Vagina (tissue), 2 donors: Measurements from ENCODE around the gene MR1. TPM values are rescaled to one million over a fixed set of nuclear protein-coding genes. Genes with fewer than 3 reads are reported as not detected.
A peak's percentile ranks its signal among the peaks of the same experiment; 100 is the strongest.
"Not testable (repeated sequence)": the region's sequence is repeated elsewhere in the genome, so short reads cannot be mapped to it uniquely, and the experiment has no call there.

Experiments
- DNase-seq, 2 donors: peaks; one replicate each; pipeline ENCODE4 v3.0.0-alpha.2; 2017; ENCODE audit errors: extremely low spot score in 2 of 2
- H3K27ac ChIP-seq: fragments of 200-600 bp; sonication (generic); one replicate; pipeline ENCODE4 v1.5.1; 2019
- H3K27me3 ChIP-seq: fragments of 200-600 bp; sonication (generic); one replicate; pipeline ENCODE4 v1.5.1; 2019
- H3K36me3 ChIP-seq, 2 donors: fragments of 200-600 bp; sonication (generic); one replicate each; pipeline ENCODE4 v1.5.1; 2017 to 2019
- H3K4me1 ChIP-seq: fragments of 200-600 bp; sonication (generic); one replicate; pipeline ENCODE4 v1.5.1; 2019
- H3K4me3 ChIP-seq, 2 donors: fragments of 200-600 bp; sonication (generic); 1 replicate in 1 of 2; 2 replicates in 1 of 2; pipeline ENCODE4 v1.5.1; 2016 to 2019
- H3K9me3 ChIP-seq: fragments of 200-600 bp; sonication (generic); one replicate; pipeline ENCODE4 v1.5.1; 2019
- POLR2A ChIP-seq, 2 donors: fragments of 450-650 bp; IDR thresholded peaks; one replicate each; pipeline ENCODE4 v1.6.1; 2017; ENCODE audit warnings: antibody characterized with exemption in 2 of 2, mild to moderate bottlenecking in 2 of 2, moderate library complexity in 2 of 2
- POLR2AphosphoS5 ChIP-seq, 2 donors: sonication (generic); formaldehyde crosslinking; IDR thresholded peaks; one replicate each; pipeline ENCODE4 v1.9.0; 2017; ENCODE audit warnings: antibody characterized with exemption in 2 of 2, mild to moderate bottlenecking in 2 of 2, low read depth in 1 of 2; ENCODE audit not compliant: insufficient read depth in 1 of 2
- intact Hi-C: fragments of 100-400 bp; cut with DNase I; formaldehyde crosslinking; loops from one replicate; pipeline ENCODE4 v1.15.1; 2023
- total RNA-seq: library from RNA; depleted of rRNA; stranded (reverse); fragments of >200 nt; gene quantifications from one replicate; pipeline ENCODE4 v1.2.3, GENCODE V29; 2016
- TF ChIP-seq, protein P1 (sequence below), 3 experiments: fragments of 450-650 bp in 2 of 3; fragments of 200-600 bp in 1 of 3; sonication (generic) in 1 of 3; IDR thresholded peaks; one replicate each; pipeline ENCODE4 v1.5.1; 2017 to 2019; ENCODE audit warnings: antibody characterized with exemption in 3 of 3, mild to moderate bottlenecking in 2 of 3, moderate library complexity in 2 of 3

MR1 gene
- total RNA-seq, 1 donor from 2014 or later: 12.8 TPM

DNA sequence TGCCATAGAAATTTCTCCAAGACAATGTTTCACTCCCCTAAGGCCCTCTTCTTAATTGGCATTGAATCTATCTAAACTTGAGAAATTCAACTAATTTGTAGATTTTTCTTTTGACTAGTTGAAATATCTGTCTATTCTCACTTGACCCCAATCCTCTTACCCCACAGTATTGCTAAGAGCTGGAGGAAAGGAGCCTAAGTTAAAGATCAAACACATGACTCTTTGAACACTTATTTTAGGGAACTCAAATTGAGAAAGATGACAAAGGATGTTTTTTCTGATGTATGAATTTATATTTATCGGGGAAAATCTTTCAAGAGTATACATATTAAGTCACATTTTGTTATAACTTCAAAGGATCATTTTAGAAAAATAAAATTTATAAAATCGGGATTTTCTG lies 3.6 kb downstream of the MR1 start:
- intact Hi-C loops: loop anchor here (5.0 kb wide), 1 partner anchor 105 kb away; no protein-coding TSS in a partner anchor
- no peaks in the 10 kb centered on the region for H3K27me3 ChIP-seq
- TF ChIP-seq, protein P1, sequence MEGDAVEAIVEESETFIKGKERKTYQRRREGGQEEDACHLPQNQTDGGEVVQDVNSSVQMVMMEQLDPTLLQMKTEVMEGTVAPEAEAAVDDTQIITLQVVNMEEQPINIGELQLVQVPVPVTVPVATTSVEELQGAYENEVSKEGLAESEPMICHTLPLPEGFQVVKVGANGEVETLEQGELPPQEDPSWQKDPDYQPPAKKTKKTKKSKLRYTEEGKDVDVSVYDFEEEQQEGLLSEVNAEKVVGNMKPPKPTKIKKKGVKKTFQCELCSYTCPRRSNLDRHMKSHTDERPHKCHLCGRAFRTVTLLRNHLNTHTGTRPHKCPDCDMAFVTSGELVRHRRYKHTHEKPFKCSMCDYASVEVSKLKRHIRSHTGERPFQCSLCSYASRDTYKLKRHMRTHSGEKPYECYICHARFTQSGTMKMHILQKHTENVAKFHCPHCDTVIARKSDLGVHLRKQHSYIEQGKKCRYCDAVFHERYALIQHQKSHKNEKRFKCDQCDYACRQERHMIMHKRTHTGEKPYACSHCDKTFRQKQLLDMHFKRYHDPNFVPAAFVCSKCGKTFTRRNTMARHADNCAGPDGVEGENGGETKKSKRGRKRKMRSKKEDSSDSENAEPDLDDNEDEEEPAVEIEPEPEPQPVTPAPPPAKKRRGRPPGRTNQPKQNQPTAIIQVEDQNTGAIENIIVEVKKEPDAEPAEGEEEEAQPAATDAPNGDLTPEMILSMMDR (IDR thresholded peaks at IDR 0.05): no peak
- TF ChIP-seq POLR2A (IDR thresholded peaks at IDR 0.05): no peak
- TF ChIP-seq POLR2AphosphoS5 (IDR thresholded peaks at IDR 0.05; ENCODE audit: insufficient read depth in 1 of 2, low read depth in 1 of 2): no peak
- H3K4me3 ChIP-seq: no peak overlapping the region
- H3K36me3 ChIP-seq: no peaks in the 10 kb centered on the region
- DNase-seq: no peak
- no peaks in the 10 kb centered on the region for H3K9me3 ChIP-seq
- H3K4me1 ChIP-seq: peaks cover 57% of the 10 kb centered on the region
- no peak overlapping the region for H3K27ac ChIP-seq

DNA sequence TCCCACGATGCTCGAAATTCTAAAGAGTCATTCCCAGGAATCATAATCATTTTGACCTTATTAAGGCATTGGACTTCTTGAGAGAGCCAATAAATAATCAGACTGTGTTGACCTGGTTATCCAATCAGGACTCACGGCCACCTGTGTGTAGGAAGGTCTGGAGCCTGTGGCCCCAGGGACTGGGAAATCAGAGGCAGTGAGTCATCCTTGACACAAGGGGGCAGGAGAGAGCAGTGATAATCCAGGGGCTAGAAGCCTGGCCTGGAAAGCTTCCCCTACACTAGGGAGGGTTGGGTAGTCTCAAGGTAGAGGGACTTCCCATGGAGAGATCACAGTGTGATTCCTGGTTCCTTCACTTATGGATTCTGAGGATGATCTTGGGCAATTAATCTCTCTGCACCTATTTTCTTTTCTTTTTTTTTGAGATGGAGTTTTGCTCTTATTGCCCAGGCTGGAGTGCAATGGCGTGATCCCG lies 4.7 kb downstream of the MR1 start:
- H3K4me3 ChIP-seq: no peak overlapping the region
- peaks cover 56% of the 10 kb centered on the region for H3K4me1 ChIP-seq
- DNase-seq: no peak
- H3K27me3 ChIP-seq: no peaks in the 10 kb centered on the region
- no peak for TF ChIP-seq POLR2AphosphoS5 (IDR thresholded peaks at IDR 0.05; ENCODE audit: insufficient read depth in 1 of 2, low read depth in 1 of 2)
- TF ChIP-seq, protein P1 (IDR thresholded peaks at IDR 0.05): peak; percentile 29 to 73 (median 39)
- H3K36me3 ChIP-seq: no peaks in the 10 kb centered on the region
- intact Hi-C loops: loop anchor here (5.0 kb wide), 1 partner anchor 104 kb away; no protein-coding TSS in a partner anchor
- H3K9me3 ChIP-seq: no peaks in the 10 kb centered on the region
- no peak overlapping the region for H3K27ac ChIP-seq

DNA sequence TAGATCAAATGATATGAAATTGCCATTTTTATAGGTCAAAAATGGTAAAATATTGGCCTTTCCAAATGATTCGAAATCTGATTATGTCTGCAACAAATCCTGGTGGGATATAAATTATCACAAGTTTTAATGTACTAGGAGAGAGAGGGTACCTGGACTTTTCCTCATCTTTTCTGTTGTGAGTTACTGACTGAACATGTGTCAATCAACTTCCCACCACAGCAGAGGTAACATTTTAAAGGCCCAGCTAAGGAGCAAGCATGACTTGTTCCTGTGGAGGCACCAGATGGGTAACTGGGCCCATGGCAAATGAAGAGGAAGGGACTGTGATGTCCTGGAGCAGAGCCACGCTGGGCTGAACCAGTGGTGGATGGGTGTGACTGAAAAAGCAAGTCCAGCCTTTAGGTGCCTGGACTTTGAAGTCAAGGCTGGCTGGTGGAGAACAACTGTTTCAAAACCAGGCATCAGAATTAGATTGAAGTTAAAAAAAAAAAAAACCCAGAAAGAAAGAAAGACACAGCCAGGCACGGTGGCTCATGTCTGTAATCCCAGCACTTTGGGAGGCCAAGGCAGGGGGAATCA lies 6.6 kb downstream of the MR1 start:
- intact Hi-C loops: no loop called here
- no peaks in the 10 kb centered on the region for H3K9me3 ChIP-seq
- H3K27me3 ChIP-seq: no peaks in the 10 kb centered on the region
- no peak overlapping the region for H3K4me3 ChIP-seq
- H3K27ac ChIP-seq: no peak overlapping the region
- DNase-seq: no peak
- no peaks in the 10 kb centered on the region for H3K36me3 ChIP-seq
- TF ChIP-seq POLR2AphosphoS5 (IDR thresholded peaks at IDR 0.05; ENCODE audit: insufficient read depth in 1 of 2, low read depth in 1 of 2) (no peak), POLR2A (IDR thresholded peaks at IDR 0.05) (no peak)
- TF ChIP-seq, protein P1 (IDR thresholded peaks at IDR 0.05): no peak
- H3K4me1 ChIP-seq: peaks cover 42% of the 10 kb centered on the region

DNA sequence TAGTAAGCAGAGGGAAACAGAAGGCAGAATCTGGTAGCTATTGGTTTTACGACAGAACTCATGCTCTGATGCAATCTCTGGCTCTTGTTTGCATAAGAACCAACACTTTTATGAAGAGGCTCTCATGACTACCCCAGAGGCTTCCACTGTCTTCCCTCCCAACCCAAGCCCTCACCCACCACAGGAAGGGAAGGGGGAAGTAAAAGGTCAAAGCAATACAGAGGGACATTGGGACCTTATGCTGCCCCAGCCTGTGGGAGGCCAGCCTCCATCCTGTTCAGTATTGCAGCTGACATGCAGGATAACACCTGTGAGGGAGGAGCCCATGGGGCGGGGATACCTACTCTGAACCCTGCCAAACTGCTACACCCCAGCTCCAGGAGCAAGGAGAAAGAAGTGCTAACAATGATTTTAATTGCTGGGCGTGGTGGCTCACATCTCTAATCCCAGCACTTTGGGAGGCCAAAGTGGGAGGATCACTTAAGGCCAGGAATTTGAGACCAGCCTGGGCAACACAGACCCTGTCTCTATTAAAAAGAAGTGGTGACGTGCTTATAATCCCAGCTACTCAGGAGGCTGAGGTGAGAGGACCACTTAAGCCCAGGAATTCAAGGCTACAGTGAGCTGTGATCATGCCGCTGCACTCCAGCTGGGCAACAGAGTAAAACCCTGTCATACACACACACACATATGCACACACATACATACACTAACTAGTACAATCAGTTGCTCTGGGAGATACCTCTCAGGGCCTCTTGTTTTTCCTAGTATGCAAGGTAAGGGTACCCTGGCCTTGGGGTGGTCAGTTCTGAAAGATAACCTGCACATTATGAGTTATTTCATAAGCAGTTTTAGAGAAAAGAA lies 9.5 kb downstream of the MR1 start:
- TF ChIP-seq POLR2AphosphoS5 (IDR thresholded peaks at IDR 0.05; ENCODE audit: insufficient read depth in 1 of 2, low read depth in 1 of 2): peak in 1 of 2 donors; percentile 29
- TF ChIP-seq POLR2A (IDR thresholded peaks at IDR 0.05): no peak
- Histone ChIP-seq H3K36me3 (no peaks in the 10 kb centered on the region), H3K27me3 (no peaks in the 10 kb centered on the region), H3K9me3 (no peaks in the 10 kb centered on the region), H3K27ac (peak overlapping the region; percentile 15), H3K4me1 (peaks cover 24% of the 10 kb centered on the region), H3K4me3 (no peak overlapping the region)
- DNase-seq: no peak
- intact Hi-C loops: no loop called here

DNA sequence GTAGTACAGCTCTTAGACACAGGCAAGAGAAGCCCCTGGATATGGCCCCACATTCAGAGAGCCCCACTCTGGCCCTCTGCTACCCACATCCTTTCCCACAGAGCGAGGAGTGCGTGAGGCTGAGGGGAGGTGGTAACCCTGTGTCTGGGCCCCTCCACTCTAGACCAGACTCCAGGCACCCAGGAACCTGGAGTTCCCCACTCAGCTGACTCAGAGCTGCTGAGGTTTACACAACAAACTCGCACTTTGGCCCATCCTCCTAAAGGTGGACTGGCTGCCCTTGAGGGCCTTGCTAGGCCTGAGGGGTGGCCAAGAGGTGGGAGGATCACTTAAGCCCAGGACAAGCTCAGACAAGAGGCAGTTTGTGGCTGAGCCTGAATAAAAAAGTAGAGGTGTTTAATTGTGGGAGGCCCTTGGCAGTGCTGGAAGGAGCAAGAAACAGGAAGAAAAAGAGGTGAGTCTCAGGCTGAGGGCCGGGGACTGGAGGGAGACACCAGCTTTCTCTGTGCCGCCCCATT lies 10.7 kb downstream of the MR1 start:
- TF ChIP-seq POLR2AphosphoS5 (IDR thresholded peaks at IDR 0.05; ENCODE audit: insufficient read depth in 1 of 2, low read depth in 1 of 2) (peak in 1 of 2 donors; percentile 47), POLR2A (IDR thresholded peaks at IDR 0.05) (no peak)
- TF ChIP-seq, protein P1 (IDR thresholded peaks at IDR 0.05): no peak
- Histone ChIP-seq H3K27ac (peak overlapping the region; percentile 27), H3K4me1 (peaks cover 18% of the 10 kb centered on the region), H3K27me3 (no peaks in the 10 kb centered on the region), H3K36me3 (no peaks in the 10 kb centered on the region), H3K9me3 (no peaks in the 10 kb centered on the region), H3K4me3 (no peak overlapping the region)
- DNase-seq: no peak
- intact Hi-C loops: no loop called here

DNA sequence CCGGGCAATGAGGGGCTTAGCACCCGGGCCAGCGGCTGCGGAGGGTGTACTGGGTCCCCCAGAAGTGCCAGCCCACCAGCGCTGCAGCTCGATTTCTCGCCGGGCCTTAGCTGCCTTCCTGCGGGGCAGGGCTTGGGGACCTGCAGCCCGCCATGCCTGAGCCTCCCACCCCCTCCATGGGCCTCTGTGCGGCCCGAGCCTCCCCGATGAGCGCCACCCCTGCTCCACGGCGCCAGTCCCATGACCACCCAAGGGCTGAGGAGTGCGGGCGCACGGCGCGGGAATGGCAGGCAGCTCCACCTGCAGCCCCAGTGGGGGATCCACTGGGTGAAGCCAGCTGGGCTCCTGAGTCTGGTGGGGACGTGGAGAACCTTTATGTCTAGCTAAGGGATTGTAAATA lies 12.2 kb downstream of the MR1 start:
- H3K27ac ChIP-seq, H3K27me3 ChIP-seq, H3K4me3 ChIP-seq, H3K9me3 ChIP-seq, intact Hi-C loops, DNase-seq, H3K36me3 ChIP-seq: not testable (repeated sequence)
- H3K4me1 ChIP-seq: peaks cover 14% of the 10 kb centered on the region
